Small intestine (tissue), 7 donors: ENCODE data around the gene ACAA1. TPM values are rescaled to one million over a fixed set of nuclear protein-coding genes. Genes with fewer than 3 reads are reported as not detected.

Source experiments
- DNase-seq, 2 donors: peaks; one replicate each; pipeline versions ENCODE4 v3.0.0 to v3.0.0-alpha.2; 2013
- FAIRE-seq: peaks from 2 replicates; lab custom pipeline; 2012; peaks lifted over from hg19 to GRCh38; lab: Jason Lieb, UNC
- H3K27ac ChIP-seq, 3 donors: one replicate each; pipeline ENCODE4 v1.5.1; 2013; ENCODE audit warnings: low read length in 2 of 3, mild to moderate bottlenecking in 2 of 3, control low read depth in 1 of 3, inconsistent platforms in 1 of 3, low read depth in 1 of 3, moderate library complexity in 1 of 3
- H3K27me3 ChIP-seq, 3 donors: one replicate each; pipeline ENCODE4 v1.6.1; 2013; ENCODE audit warnings: low read length in 3 of 3, inconsistent platforms in 1 of 3; ENCODE audit not compliant: control insufficient read depth in 3 of 3, insufficient read depth in 3 of 3
- H3K36me3 ChIP-seq, 3 donors: one replicate each; pipeline ENCODE4 v1.6.1; 2013; ENCODE audit warnings: low read length in 3 of 3, inconsistent platforms in 1 of 3, low read depth in 1 of 3, mild to moderate bottlenecking in 1 of 3, moderate library complexity in 1 of 3; ENCODE audit not compliant: control insufficient read depth in 3 of 3, insufficient read depth in 2 of 3
- H3K4me1 ChIP-seq, 3 donors: one replicate each; pipeline ENCODE4 v1.6.1; 2013; ENCODE audit warnings: low read length in 2 of 3, inconsistent platforms in 1 of 3, low read depth in 1 of 3, mild to moderate bottlenecking in 1 of 3, moderate library complexity in 1 of 3; ENCODE audit not compliant: control insufficient read depth in 3 of 3, insufficient read depth in 2 of 3
- H3K4me3 ChIP-seq, 3 donors: one replicate each; pipeline ENCODE4 v1.5.1; 2013; ENCODE audit warnings: low read length in 3 of 3, control low read depth in 1 of 3, inconsistent platforms in 1 of 3, low read depth in 1 of 3, mild to moderate bottlenecking in 1 of 3, moderate library complexity in 1 of 3
- H3K9me3 ChIP-seq, 2 donors: one replicate each; pipeline ENCODE4 v1.6.1; 2013; ENCODE audit warnings: low read depth in 1 of 2, low read length in 1 of 2; ENCODE audit not compliant: control insufficient read depth in 2 of 2, insufficient read depth in 1 of 2
- WGBS, 3 donors: extraction: QIAGEN DNeasy Blood & Tissue Kit; methylation state at CpG; one replicate each; pipeline ENCODE4 v1.1.7; 2013; 5-methylcytosine and 5-hydroxymethylcytosine counted together
- polyA plus RNA-seq, 4 donors: library from polyadenylated mRNA; stranded (reverse) in 3 of 4; unstranded in 1 of 4; fragments of 200-250 nt in 3 of 4; fragments of 120-200 nt in 1 of 4; gene quantifications; one replicate each; pipeline versions ENCODE4 v1.2.1 to v1.2.3, GENCODE V29; 2013
- donor health status: healthy with polysubstance abuse.
- donor health status: control.
- donor health status: control.
- donor health status: Bipolar disorder and iron deficiency.
- donor health status: healthy.

ACAA1 gene
- polyA plus RNA-seq, 4 donors, result 59.6 to 443 (median 210) TPM

- DNase-seq, result no peak
- WGBS, 3 donors, result 91 to 94% (median 92%) methylated on average over 4 of the region's 4 CpGs
These were observed 25.7 kb downstream of the ACAA1 start for GRCh38 chr3:38111201-38111600.

GRCh38 chr3:38110314-38111050 is 26.4 kb downstream of the ACAA1 start:
- no peak overlapping the region for H3K4me3 ChIP-seq
- no peak overlapping the region for H3K27ac ChIP-seq
- FAIRE-seq (no peak), DNase-seq (no peak)
- H3K9me3 ChIP-seq, result no peaks in the 10 kb centered on the region
- WGBS, 3 donors, result 86 to 95% (median 92%) methylated on average over 6 of the region's 6 CpGs
- no peaks in the 10 kb centered on the region for H3K4me1 ChIP-seq
- H3K36me3 ChIP-seq, result no peaks in the 10 kb centered on the region
- no peaks in the 10 kb centered on the region for H3K27me3 ChIP-seq

More at GRCh38 chr3:38111201-38111600, 25.7 kb downstream of the ACAA1 start:
- FAIRE-seq, result no peak
- Histone ChIP-seq H3K4me3 (no peak overlapping the region), H3K4me1 (no peaks in the 10 kb centered on the region), H3K36me3 (no peaks in the 10 kb centered on the region), H3K9me3 (no peaks in the 10 kb centered on the region), H3K27ac (no peak overlapping the region), H3K27me3 (no peaks in the 10 kb centered on the region)

- Histone ChIP-seq H3K4me1 (no peaks in the 10 kb centered on the region), H3K9me3 (no peaks in the 10 kb centered on the region), H3K27me3 (no peaks in the 10 kb centered on the region), H3K4me3 (no peak overlapping the region), H3K36me3 (no peaks in the 10 kb centered on the region), H3K27ac (no peak overlapping the region)
- no peak for DNase-seq
- 88 to 94% (median 88%) methylated on average over 17 of the region's 17 CpGs for WGBS, 3 donors
- FAIRE-seq, result no peak
These were observed 27.2 kb downstream of the ACAA1 start for GRCh38 chr3:38109580-38110313.

- H3K9me3 ChIP-seq, result no peaks in the 10 kb centered on the region
- no peak for FAIRE-seq
- no peaks in the 10 kb centered on the region for H3K36me3 ChIP-seq
- no peaks in the 10 kb centered on the region for H3K4me1 ChIP-seq
- H3K4me3 ChIP-seq, result no peak overlapping the region
- no peak overlapping the region for H3K27ac ChIP-seq
- no peak for DNase-seq
- no peaks in the 10 kb centered on the region for H3K27me3 ChIP-seq
- WGBS, 3 donors, result 80 to 88% (median 80%) methylated on average over 11 of the region's 11 CpGs
These were observed 28.0 kb downstream of the ACAA1 start for GRCh38 chr3:38108649-38109579.

- Histone ChIP-seq H3K9me3 (no peaks in the 10 kb centered on the region), H3K4me1 (no peaks in the 10 kb centered on the region), H3K27ac (no peak overlapping the region), H3K4me3 (no peak overlapping the region), H3K27me3 (no peaks in the 10 kb centered on the region), H3K36me3 (no peaks in the 10 kb centered on the region)
- FAIRE-seq (no peak), DNase-seq (no peak)
- WGBS, 3 donors, result 70 to 86% (median 78%) methylated on average over 7 of the region's 7 CpGs
These were observed 28.8 kb downstream of the ACAA1 start for GRCh38 chr3:38107911-38108648.

GRCh38 chr3:38105525-38105924 is 31.4 kb downstream of the ACAA1 start:
- no peak overlapping the region for H3K4me3 ChIP-seq
- no peak for FAIRE-seq
- H3K27me3 ChIP-seq, result no peaks in the 10 kb centered on the region
- 40 to 74% (median 59%) methylated on average over 1 of the region's 1 CpG for WGBS, 3 donors
- no peak for DNase-seq
- H3K36me3 ChIP-seq, result no peaks in the 10 kb centered on the region
- H3K27ac ChIP-seq, result no peak overlapping the region
- H3K4me1 ChIP-seq, result no peaks in the 10 kb centered on the region
- H3K9me3 ChIP-seq, result no peaks in the 10 kb centered on the region

GRCh38 chr3:38102444-38102814 is 34.5 kb downstream of the ACAA1 start:
- H3K36me3 ChIP-seq, result no peaks in the 10 kb centered on the region
- no peaks in the 10 kb centered on the region for H3K9me3 ChIP-seq
- no peaks in the 10 kb centered on the region for H3K4me1 ChIP-seq
- H3K4me3 ChIP-seq, result no peak overlapping the region
- H3K27me3 ChIP-seq, result peaks cover 0 to 3% (median 0%) of the 10 kb centered on the region in 3 donors
- 28 to 65% (median 64%) methylated on average over 1 of the region's 1 CpG for WGBS, 3 donors
- no peak overlapping the region for H3K27ac ChIP-seq
- FAIRE-seq (no peak), DNase-seq (no peak)
